Duodenal mucosa (tissue), 2 donors: ENCODE measurements around the gene SF3B4.

Experiments used
- H3K27ac ChIP-seq: one replicate; pipeline ENCODE4 v1.7.0; 2013; ENCODE audit warnings: low read depth, low read length
- H3K27me3 ChIP-seq, 2 donors: one replicate each; pipeline ENCODE4 v1.7.0; 2013; ENCODE audit warnings: low read length in 2 of 2, control low read depth in 1 of 2; ENCODE audit not compliant: insufficient read depth in 2 of 2, control insufficient read depth in 1 of 2
- H3K36me3 ChIP-seq, 2 donors: one replicate each; pipeline ENCODE4 v1.7.0; 2013; ENCODE audit warnings: low read length in 2 of 2, control low read depth in 1 of 2; ENCODE audit not compliant: insufficient read depth in 2 of 2, control insufficient read depth in 1 of 2
- H3K4me1 ChIP-seq, 2 donors: one replicate each; pipeline ENCODE4 v1.7.0; 2013; ENCODE audit warnings: low read length in 2 of 2, control low read depth in 1 of 2; ENCODE audit not compliant: insufficient read depth in 2 of 2, control insufficient read depth in 1 of 2
- H3K4me3 ChIP-seq, 2 donors: one replicate each; pipeline ENCODE4 v1.7.0; 2013; ENCODE audit warnings: low read length in 2 of 2, low read depth in 1 of 2
- H3K9ac ChIP-seq, 2 donors: one replicate each; pipeline ENCODE4 v1.7.0; 2013; ENCODE audit warnings: low read length in 2 of 2, low read depth in 1 of 2
- H3K9me3 ChIP-seq, 2 donors: one replicate each; pipeline ENCODE4 v1.7.0; 2013; ENCODE audit warnings: low read length in 2 of 2, control low read depth in 1 of 2; ENCODE audit not compliant: control insufficient read depth in 1 of 2

The SF3B4 gene

GRCh38 chr1:149927563-149928400 lies at the start of gene SF3B4:
TSS of gene SF3B4 (minus strand) at chr1:149927803. CDS start at chr1:149927759, 44 bp downstream.
- no peaks in the 10 kb centered on the region for H3K27me3 ChIP-seq
- H3K36me3 ChIP-seq, result peaks cover 58 to 71% of the 10 kb centered on the region in 2 donors
- H3K9me3 ChIP-seq, result no peaks in the 10 kb centered on the region
- H3K4me1 ChIP-seq, result peaks cover 32 to 42% of the 10 kb centered on the region in 2 donors
- peak within 1 kb of the TSS; percentile 95 for H3K27ac ChIP-seq
- peak within 1 kb of the TSS; percentile 79 to 97 for H3K4me3 ChIP-seq
- peak within 1 kb of the TSS; percentile 70 to 86 for H3K9ac ChIP-seq

- no peaks in the 10 kb centered on the region for H3K27me3 ChIP-seq
- H3K9me3 ChIP-seq, result no peaks in the 10 kb centered on the region
- peaks cover 10 to 29% of the 10 kb centered on the region in 2 donors for H3K36me3 ChIP-seq
- no peak overlapping the region for H3K4me3 ChIP-seq
- peaks cover 20 to 26% of the 10 kb centered on the region in 2 donors for H3K4me1 ChIP-seq
- no peak overlapping the region for H3K9ac ChIP-seq
- H3K27ac ChIP-seq, result no peak overlapping the region
Measured at GRCh38 chr1:149977345-149977744, 49.7 kb upstream of the SF3B4 start.

- no peak overlapping the region for H3K4me3 ChIP-seq
- H3K9me3 ChIP-seq, result no peaks in the 10 kb centered on the region
- H3K36me3 ChIP-seq, result peaks cover 24 to 60% of the 10 kb centered on the region in 2 donors
- H3K9ac ChIP-seq, result no peak overlapping the region
- no peaks in the 10 kb centered on the region for H3K27me3 ChIP-seq
- no peak overlapping the region for H3K27ac ChIP-seq
- H3K4me1 ChIP-seq, result no peaks in the 10 kb centered on the region
Measured at GRCh38 chr1:149972547-149972946, 44.9 kb upstream of the SF3B4 start.

GRCh38 chr1:149967646-149968045 lies 40.0 kb upstream of the SF3B4 start:
- Histone ChIP-seq H3K4me3 (no peak overlapping the region), H3K27me3 (no peaks in the 10 kb centered on the region), H3K4me1 (no peaks in the 10 kb centered on the region), H3K36me3 (peaks cover 33 to 68% of the 10 kb centered on the region in 2 donors), H3K9ac (no peak overlapping the region), H3K9me3 (no peaks in the 10 kb centered on the region), H3K27ac (no peak overlapping the region)

- Histone ChIP-seq H3K27ac (no peak overlapping the region), H3K4me3 (no peak overlapping the region), H3K9ac (no peak overlapping the region), H3K4me1 (peaks cover 3 to 6% of the 10 kb centered on the region in 2 donors), H3K36me3 (peaks cover 30 to 66% of the 10 kb centered on the region in 2 donors), H3K27me3 (no peaks in the 10 kb centered on the region), H3K9me3 (no peaks in the 10 kb centered on the region)
Measured at GRCh38 chr1:149967041-149967440, 39.4 kb upstream of the SF3B4 start.

- no peak overlapping the region for H3K27ac ChIP-seq
- no peak overlapping the region for H3K9ac ChIP-seq
- no peaks in the 10 kb centered on the region for H3K9me3 ChIP-seq
- H3K36me3 ChIP-seq, result peaks cover 27 to 62% of the 10 kb centered on the region in 2 donors
- H3K4me1 ChIP-seq, result peaks cover 3 to 9% of the 10 kb centered on the region in 2 donors
- no peak overlapping the region for H3K4me3 ChIP-seq
- no peaks in the 10 kb centered on the region for H3K27me3 ChIP-seq
Measured at GRCh38 chr1:149966405-149966804, 38.8 kb upstream of the SF3B4 start.

- peaks cover 20 to 59% of the 10 kb centered on the region in 2 donors for H3K36me3 ChIP-seq
- peaks cover 3 to 9% of the 10 kb centered on the region in 2 donors for H3K4me1 ChIP-seq
- H3K9ac ChIP-seq, result no peak overlapping the region
- no peaks in the 10 kb centered on the region for H3K9me3 ChIP-seq
- no peaks in the 10 kb centered on the region for H3K27me3 ChIP-seq
- no peak overlapping the region for H3K4me3 ChIP-seq
- H3K27ac ChIP-seq, result no peak overlapping the region
Measured at GRCh38 chr1:149965440-149965839, 37.8 kb upstream of the SF3B4 start.

- H3K4me1 ChIP-seq, result peaks cover 3 to 9% of the 10 kb centered on the region in 2 donors
- H3K27me3 ChIP-seq, result no peaks in the 10 kb centered on the region
- H3K9ac ChIP-seq, result no peak overlapping the region
Measured at GRCh38 chr1:149963358-149963757, 35.8 kb upstream of the SF3B4 start.

GRCh38 chr1:149962736-149963135 lies 35.1 kb upstream of the SF3B4 start:
- Histone ChIP-seq H3K9me3 (no peaks in the 10 kb centered on the region), H3K4me1 (peaks cover 3 to 9% of the 10 kb centered on the region in 2 donors), H3K27me3 (no peaks in the 10 kb centered on the region), H3K36me3 (peaks cover 19 to 61% of the 10 kb centered on the region in 2 donors), H3K27ac (no peak overlapping the region), H3K9ac (peak overlapping the region in 1 of 2 donors; percentile 0), H3K4me3 (no peak overlapping the region)

More at GRCh38 chr1:149963358-149963757, 35.8 kb upstream of the SF3B4 start:
- Histone ChIP-seq H3K4me3 (no peak overlapping the region), H3K36me3 (peaks cover 19 to 59% of the 10 kb centered on the region in 2 donors), H3K9me3 (no peaks in the 10 kb centered on the region), H3K27ac (no peak overlapping the region)

GRCh38 chr1:149962039-149962647 lies 34.5 kb upstream of the SF3B4 start:
- Histone ChIP-seq H3K27ac (no peak overlapping the region), H3K27me3 (no peaks in the 10 kb centered on the region), H3K4me3 (no peak overlapping the region), H3K4me1 (peaks cover 3 to 9% of the 10 kb centered on the region in 2 donors), H3K9me3 (no peaks in the 10 kb centered on the region), H3K9ac (peak overlapping the region in 1 of 2 donors; percentile 0), H3K36me3 (peaks cover 15 to 59% of the 10 kb centered on the region in 2 donors)
